ENCODE measurements around the gene HBE1. TPM values are rescaled to one million over a fixed set of nuclear protein-coding genes. Genes with fewer than 3 reads are reported as not detected.

Gene HBE1
- total and polyA plus RNA-seq, 9 of the 15 experiments (the other 6 are each of a cell fraction or from before 2014, with no cell fraction given): 612 to 10,250 (median 2,181) TPM

DNA sequence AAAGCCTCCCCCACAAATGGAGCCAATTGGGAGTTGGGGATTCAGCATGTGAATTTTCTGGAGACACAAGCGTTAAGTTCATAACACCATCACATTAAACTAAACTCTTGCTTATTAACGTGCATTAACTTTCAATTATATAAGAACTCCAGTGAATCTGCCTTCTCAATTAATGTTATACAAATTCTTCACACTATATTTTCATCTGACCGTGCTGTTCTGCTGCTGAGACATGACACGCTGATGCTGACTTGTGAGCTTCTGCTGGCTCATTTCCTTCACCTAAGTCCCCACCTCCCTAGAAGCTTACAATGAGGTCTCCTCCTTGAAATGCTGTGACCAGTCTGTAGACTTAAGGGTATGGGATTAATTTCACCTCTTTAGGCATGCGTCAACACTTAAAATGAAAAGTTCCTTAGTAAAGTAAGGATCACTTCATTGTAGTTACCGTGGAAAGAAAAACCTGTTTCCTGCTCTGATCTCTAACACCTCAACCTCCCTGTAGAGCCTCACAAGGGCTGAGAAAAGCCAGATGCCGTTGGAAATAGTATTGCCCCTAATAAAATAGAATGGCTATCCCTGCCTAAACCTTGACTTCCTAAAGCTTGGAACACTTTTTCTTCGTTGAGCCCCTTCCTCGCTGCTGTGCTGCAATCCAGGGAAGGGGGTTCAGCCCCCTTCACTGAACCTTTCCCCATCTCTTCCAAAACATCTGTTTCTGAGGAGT is 17.4 kb downstream of the HBE1 start (continued):
- TF ChIP-seq, protein P1, sequence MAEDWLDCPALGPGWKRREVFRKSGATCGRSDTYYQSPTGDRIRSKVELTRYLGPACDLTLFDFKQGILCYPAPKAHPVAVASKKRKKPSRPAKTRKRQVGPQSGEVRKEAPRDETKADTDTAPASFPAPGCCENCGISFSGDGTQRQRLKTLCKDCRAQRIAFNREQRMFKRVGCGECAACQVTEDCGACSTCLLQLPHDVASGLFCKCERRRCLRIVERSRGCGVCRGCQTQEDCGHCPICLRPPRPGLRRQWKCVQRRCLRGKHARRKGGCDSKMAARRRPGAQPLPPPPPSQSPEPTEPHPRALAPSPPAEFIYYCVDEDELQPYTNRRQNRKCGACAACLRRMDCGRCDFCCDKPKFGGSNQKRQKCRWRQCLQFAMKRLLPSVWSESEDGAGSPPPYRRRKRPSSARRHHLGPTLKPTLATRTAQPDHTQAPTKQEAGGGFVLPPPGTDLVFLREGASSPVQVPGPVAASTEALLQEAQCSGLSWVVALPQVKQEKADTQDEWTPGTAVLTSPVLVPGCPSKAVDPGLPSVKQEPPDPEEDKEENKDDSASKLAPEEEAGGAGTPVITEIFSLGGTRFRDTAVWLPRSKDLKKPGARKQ (CRISPR knock-in tag; IDR thresholded peaks at IDR 0.05): no peak
- TF ChIP-seq LEF1 (IDR thresholded peaks at IDR 0.05): no peak
- TF ChIP-seq, protein P2, sequence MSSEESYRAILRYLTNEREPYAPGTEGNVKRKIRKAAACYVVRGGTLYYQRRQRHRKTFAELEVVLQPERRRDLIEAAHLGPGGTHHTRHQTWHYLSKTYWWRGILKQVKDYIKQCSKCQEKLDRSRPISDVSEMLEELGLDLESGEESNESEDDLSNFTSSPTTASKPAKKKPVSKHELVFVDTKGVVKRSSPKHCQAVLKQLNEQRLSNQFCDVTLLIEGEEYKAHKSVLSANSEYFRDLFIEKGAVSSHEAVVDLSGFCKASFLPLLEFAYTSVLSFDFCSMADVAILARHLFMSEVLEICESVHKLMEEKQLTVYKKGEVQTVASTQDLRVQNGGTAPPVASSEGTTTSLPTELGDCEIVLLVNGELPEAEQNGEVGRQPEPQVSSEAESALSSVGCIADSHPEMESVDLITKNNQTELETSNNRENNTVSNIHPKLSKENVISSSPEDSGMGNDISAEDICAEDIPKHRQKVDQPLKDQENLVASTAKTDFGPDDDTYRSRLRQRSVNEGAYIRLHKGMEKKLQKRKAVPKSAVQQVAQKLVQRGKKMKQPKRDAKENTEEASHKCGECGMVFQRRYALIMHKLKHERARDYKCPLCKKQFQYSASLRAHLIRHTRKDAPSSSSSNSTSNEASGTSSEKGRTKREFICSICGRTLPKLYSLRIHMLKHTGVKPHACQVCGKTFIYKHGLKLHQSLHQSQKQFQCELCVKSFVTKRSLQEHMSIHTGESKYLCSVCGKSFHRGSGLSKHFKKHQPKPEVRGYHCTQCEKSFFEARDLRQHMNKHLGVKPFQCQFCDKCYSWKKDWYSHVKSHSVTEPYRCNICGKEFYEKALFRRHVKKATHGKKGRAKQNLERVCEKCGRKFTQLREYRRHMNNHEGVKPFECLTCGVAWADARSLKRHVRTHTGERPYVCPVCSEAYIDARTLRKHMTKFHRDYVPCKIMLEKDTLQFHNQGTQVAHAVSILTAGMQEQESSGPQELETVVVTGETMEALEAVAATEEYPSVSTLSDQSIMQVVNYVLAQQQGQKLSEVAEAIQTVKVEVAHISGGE (CRISPR knock-in tag; IDR thresholded peaks at IDR 0.05): no peak
- TF ChIP-seq POLR2AphosphoS2 (IDR thresholded peaks at IDR 0.05; ENCODE audit: low read length): peak; percentile 96
- TF ChIP-seq BCOR (IDR thresholded peaks at IDR 0.05): no peak
- no peak for TF ChIP-seq ZNF274 (IDR thresholded peaks at IDR 0.05; ENCODE audit: borderline replicate concordance, low read depth, low read length)
- TF ChIP-seq, protein P3, sequence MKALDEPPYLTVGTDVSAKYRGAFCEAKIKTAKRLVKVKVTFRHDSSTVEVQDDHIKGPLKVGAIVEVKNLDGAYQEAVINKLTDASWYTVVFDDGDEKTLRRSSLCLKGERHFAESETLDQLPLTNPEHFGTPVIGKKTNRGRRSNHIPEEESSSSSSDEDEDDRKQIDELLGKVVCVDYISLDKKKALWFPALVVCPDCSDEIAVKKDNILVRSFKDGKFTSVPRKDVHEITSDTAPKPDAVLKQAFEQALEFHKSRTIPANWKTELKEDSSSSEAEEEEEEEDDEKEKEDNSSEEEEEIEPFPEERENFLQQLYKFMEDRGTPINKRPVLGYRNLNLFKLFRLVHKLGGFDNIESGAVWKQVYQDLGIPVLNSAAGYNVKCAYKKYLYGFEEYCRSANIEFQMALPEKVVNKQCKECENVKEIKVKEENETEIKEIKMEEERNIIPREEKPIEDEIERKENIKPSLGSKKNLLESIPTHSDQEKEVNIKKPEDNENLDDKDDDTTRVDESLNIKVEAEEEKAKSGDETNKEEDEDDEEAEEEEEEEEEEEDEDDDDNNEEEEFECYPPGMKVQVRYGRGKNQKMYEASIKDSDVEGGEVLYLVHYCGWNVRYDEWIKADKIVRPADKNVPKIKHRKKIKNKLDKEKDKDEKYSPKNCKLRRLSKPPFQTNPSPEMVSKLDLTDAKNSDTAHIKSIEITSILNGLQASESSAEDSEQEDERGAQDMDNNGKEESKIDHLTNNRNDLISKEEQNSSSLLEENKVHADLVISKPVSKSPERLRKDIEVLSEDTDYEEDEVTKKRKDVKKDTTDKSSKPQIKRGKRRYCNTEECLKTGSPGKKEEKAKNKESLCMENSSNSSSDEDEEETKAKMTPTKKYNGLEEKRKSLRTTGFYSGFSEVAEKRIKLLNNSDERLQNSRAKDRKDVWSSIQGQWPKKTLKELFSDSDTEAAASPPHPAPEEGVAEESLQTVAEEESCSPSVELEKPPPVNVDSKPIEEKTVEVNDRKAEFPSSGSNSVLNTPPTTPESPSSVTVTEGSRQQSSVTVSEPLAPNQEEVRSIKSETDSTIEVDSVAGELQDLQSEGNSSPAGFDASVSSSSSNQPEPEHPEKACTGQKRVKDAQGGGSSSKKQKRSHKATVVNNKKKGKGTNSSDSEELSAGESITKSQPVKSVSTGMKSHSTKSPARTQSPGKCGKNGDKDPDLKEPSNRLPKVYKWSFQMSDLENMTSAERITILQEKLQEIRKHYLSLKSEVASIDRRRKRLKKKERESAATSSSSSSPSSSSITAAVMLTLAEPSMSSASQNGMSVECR (CRISPR knock-in tag; IDR thresholded peaks at IDR 0.05): no peak
- 0 out of 2 replicates have a peak, but pooled peaks have one; percentile 9 for TF ChIP-seq RBFOX2 (IDR thresholded peaks at IDR 0.05; ENCODE audit: low read depth, low read length)
- no peak for TF ChIP-seq ZNF444 (CRISPR knock-in tag; IDR thresholded peaks at IDR 0.05)
- no peak for TF ChIP-seq MCM7 (IDR thresholded peaks at IDR 0.05)
- TF ChIP-seq, protein P4, sequence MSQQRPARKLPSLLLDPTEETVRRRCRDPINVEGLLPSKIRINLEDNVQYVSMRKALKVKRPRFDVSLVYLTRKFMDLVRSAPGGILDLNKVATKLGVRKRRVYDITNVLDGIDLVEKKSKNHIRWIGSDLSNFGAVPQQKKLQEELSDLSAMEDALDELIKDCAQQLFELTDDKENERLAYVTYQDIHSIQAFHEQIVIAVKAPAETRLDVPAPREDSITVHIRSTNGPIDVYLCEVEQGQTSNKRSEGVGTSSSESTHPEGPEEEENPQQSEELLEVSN (IDR thresholded peaks at IDR 0.05; ENCODE audit: borderline replicate concordance in 1 of 2, extremely low read depth in 1 of 2, insufficient read depth in 1 of 2, insufficient read length in 1 of 2, low read depth in 1 of 2, low read length in 1 of 2, poor library complexity in 1 of 2, severe bottlenecking in 1 of 2): no peak
- peak; percentile 32; the same call in 1 of the 2 replicates for TF ChIP-seq SUPT5H (IDR thresholded peaks at IDR 0.05)
- no peak for TF ChIP-seq DIDO1 (tag; IDR thresholded peaks at IDR 0.05; ENCODE audit: low read depth)
- TF ChIP-seq, protein P5, sequence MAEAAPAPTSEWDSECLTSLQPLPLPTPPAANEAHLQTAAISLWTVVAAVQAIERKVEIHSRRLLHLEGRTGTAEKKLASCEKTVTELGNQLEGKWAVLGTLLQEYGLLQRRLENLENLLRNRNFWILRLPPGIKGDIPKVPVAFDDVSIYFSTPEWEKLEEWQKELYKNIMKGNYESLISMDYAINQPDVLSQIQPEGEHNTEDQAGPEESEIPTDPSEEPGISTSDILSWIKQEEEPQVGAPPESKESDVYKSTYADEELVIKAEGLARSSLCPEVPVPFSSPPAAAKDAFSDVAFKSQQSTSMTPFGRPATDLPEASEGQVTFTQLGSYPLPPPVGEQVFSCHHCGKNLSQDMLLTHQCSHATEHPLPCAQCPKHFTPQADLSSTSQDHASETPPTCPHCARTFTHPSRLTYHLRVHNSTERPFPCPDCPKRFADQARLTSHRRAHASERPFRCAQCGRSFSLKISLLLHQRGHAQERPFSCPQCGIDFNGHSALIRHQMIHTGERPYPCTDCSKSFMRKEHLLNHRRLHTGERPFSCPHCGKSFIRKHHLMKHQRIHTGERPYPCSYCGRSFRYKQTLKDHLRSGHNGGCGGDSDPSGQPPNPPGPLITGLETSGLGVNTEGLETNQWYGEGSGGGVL (CRISPR knock-in tag; IDR thresholded peaks at IDR 0.05): no peak

Measured in K562 (cell line).